ENCODE measurements around the gene GINS1.

GINS1 gene

DNA sequence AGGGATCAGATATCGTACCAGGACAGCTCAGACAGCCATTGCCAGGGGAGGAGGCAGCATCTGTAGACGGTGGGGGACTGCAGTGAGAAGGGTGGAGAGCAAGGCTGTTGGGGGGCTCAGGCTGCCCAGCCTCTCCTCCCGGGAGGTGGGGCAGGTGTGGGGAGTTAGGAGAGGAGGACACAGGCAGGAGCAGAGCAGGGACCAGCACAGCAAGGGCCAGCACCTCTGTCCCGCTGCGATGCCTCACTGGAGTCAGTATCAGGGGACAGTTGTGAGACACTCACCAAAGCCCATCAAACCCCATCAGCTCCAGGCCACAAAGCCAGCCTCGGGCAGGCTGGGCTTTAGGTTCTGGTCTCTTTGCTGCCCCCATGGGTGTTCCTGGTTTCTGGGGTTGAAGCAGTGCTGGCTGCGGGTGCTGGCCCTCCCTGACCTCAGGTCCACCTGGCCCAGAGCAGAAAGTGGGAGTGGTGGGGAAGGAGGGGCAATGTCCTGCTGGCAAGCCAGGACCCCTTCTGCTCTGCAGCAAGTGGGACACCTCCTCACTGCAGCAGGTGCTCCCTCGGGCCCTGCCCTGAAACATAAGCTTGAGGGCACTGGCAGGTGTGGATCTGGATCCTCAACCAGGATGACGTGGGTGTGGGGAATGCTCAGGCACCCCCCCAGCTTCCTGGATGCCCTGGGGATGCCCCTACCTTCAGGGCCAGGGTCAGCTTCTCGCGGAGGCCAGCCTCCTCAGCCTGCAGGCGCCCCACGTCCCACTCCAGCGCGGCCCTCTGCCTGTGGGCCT, 83.4 kb downstream of the GINS1 start:
- Histone ChIP-seq H3K4me3 (ENCODE audit: low read length) (no peak overlapping the region), H3K9ac (ENCODE audit: low read length) (no peak overlapping the region), H3K27me3 (replicated peaks; ENCODE audit: control insufficient read depth, insufficient read depth, low read length) (no peaks in the 10 kb centered on the region), H3K4me1 (ENCODE audit: control insufficient read depth, insufficient read depth, low read length) (no peaks in the 10 kb centered on the region), H3K9me3 (ENCODE audit: control insufficient read depth, low read length) (no peaks in the 10 kb centered on the region), H3K36me3 (ENCODE audit: control insufficient read depth, insufficient read depth, low read length, severe bottlenecking) (peaks cover 7% of the 10 kb centered on the region)
- no peak for DNase-seq (ENCODE audit: low read depth)

GRCh38 chr20:25491446-25492038, 84.1 kb downstream of the GINS1 start:
- H3K27me3 ChIP-seq (replicated peaks; ENCODE audit: control insufficient read depth, insufficient read depth, low read length), result no peaks in the 10 kb centered on the region
- H3K36me3 ChIP-seq (ENCODE audit: control insufficient read depth, insufficient read depth, low read length, severe bottlenecking), result peaks cover 7% of the 10 kb centered on the region
- H3K9ac ChIP-seq (ENCODE audit: low read length), result no peak overlapping the region
- H3K9me3 ChIP-seq (ENCODE audit: control insufficient read depth, low read length), result no peaks in the 10 kb centered on the region
- no peaks in the 10 kb centered on the region for H3K4me1 ChIP-seq (ENCODE audit: control insufficient read depth, insufficient read depth, low read length)
- DNase-seq (ENCODE audit: low read depth), result no peak
- no peak overlapping the region for H3K4me3 ChIP-seq (ENCODE audit: low read length)

- Histone ChIP-seq H3K36me3 (ENCODE audit: control insufficient read depth, insufficient read depth, low read length, severe bottlenecking) (peaks cover 7% of the 10 kb centered on the region), H3K9me3 (ENCODE audit: control insufficient read depth, low read length) (no peaks in the 10 kb centered on the region)
- no peak for DNase-seq (ENCODE audit: low read depth)
These were observed 85.7 kb downstream of the GINS1 start for GRCh38 chr20:25493137-25493536.

DNA sequence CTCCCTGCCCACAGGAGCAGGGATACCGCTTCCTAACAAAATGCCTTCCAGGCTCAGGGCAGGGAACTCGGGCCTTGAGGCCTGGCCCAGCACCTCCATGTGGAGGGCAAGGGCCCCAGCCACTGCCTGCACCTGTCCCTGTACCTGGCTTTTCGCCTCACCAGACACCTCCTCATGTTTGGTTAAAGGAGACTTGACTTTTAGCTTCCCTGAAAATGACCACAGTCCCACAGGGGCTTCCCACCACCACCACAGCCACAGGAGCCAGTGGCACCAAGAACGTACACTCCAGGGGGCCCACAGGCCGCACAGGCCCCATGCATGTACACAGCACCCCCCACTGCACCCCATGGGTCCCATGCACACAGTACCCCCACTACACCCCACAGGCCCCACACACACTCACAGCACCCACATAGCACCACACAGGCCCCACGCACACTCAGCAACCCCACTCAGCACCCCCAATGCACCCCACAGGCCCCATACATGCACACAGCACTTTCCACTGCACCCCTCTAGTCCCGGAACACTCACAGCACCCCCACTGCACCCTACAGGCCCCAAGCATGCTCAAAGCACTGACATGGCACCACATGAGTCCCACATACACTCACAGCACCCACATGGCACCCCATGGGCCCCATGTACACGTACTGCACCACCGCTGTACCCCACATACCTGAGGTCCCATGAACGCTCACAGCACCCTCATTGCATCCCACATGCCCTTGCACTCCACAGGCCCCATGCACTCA, 86.5 kb downstream of the GINS1 start:
- Histone ChIP-seq H3K9me3 (ENCODE audit: control insufficient read depth, low read length) (no peaks in the 10 kb centered on the region), H3K27me3 (replicated peaks; ENCODE audit: control insufficient read depth, insufficient read depth, low read length) (no peaks in the 10 kb centered on the region), H3K36me3 (ENCODE audit: control insufficient read depth, insufficient read depth, low read length, severe bottlenecking) (peaks cover 5% of the 10 kb centered on the region), H3K4me1 (ENCODE audit: control insufficient read depth, insufficient read depth, low read length) (no peaks in the 10 kb centered on the region), H3K4me3 (ENCODE audit: low read length) (no peak overlapping the region), H3K9ac (ENCODE audit: low read length) (no peak overlapping the region)
- DNase-seq (ENCODE audit: low read depth), result no peak

More at GRCh38 chr20:25493137-25493536, 85.7 kb downstream of the GINS1 start:
- H3K4me3 ChIP-seq (ENCODE audit: low read length), result no peak overlapping the region
- no peak overlapping the region for H3K9ac ChIP-seq (ENCODE audit: low read length)
- no peaks in the 10 kb centered on the region for H3K4me1 ChIP-seq (ENCODE audit: control insufficient read depth, insufficient read depth, low read length)
- H3K27me3 ChIP-seq (replicated peaks; ENCODE audit: control insufficient read depth, insufficient read depth, low read length), result no peaks in the 10 kb centered on the region

DNA sequence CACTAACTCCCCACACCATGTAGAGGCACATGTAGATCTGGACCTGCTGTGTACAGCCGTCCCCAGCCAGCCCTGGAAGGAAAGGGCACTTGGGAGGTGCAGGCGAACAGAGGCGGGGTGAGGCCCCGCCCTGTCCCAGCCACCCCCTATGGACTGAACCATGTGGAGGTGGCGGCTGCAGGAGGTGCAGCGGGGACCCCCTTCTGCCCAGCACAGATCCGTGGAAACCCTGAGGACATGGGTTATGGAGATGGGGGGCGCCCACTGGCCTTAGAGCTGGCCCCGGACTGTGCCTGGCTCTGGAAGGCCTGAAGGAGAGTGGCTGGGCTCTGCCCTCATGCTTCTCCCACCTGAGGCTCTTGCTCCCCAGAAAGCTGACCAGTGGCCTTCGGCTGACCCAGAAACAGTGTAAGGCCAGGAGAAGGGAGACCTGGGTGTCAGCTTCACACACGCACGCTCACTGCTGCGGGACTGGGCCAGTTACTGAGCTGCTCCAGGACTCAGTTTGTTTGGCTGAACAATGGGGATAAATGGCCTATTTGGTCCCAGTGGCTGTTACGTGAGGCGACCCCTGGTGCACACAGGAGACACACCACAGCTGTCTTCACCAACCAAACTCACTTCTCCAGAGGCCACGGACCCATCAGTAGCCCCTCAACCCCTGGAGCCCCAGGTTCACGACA, 87.2 kb downstream of the GINS1 start:
- DNase-seq (ENCODE audit: low read depth), result no peak
- H3K27me3 ChIP-seq (replicated peaks; ENCODE audit: control insufficient read depth, insufficient read depth, low read length), result no peaks in the 10 kb centered on the region
- H3K9ac ChIP-seq (ENCODE audit: low read length), result no peak overlapping the region
- H3K9me3 ChIP-seq (ENCODE audit: control insufficient read depth, low read length), result no peaks in the 10 kb centered on the region
- no peaks in the 10 kb centered on the region for H3K36me3 ChIP-seq (ENCODE audit: control insufficient read depth, insufficient read depth, low read length, severe bottlenecking)
- no peak overlapping the region for H3K4me3 ChIP-seq (ENCODE audit: low read length)
- no peaks in the 10 kb centered on the region for H3K4me1 ChIP-seq (ENCODE audit: control insufficient read depth, insufficient read depth, low read length)

DNA sequence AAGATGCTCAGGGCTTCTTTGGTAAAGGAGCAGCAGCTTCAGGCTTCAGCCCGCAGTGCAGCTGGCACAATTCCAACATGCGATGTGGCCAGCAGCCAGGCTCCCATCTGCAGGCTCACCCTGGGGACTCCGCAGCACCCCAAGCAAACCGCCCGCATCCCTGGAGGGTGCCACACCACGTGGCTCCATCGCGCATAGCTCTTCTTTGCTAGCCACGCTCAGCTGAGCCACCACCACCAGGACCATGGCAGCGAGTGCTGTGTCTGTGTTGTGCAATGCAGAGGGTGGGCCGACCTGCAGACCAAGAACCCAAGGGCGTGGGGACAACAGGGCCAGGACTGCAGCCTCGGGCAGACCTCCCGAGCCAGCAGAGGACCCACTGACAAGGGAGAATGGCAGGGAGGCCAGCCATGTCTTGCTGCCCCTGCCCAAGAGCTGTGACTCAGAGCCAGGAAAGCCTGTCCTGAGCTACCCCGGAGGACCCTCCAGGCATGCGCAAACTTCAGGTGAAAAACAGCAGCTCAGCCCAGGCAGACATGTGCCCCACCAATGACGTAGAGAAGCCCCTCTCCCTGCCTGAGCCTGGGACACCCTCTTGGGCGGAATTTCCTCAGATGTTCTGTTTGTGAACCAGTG, 87.8 kb downstream of the GINS1 start:
- no peaks in the 10 kb centered on the region for H3K36me3 ChIP-seq (ENCODE audit: control insufficient read depth, insufficient read depth, low read length, severe bottlenecking)

DNA sequence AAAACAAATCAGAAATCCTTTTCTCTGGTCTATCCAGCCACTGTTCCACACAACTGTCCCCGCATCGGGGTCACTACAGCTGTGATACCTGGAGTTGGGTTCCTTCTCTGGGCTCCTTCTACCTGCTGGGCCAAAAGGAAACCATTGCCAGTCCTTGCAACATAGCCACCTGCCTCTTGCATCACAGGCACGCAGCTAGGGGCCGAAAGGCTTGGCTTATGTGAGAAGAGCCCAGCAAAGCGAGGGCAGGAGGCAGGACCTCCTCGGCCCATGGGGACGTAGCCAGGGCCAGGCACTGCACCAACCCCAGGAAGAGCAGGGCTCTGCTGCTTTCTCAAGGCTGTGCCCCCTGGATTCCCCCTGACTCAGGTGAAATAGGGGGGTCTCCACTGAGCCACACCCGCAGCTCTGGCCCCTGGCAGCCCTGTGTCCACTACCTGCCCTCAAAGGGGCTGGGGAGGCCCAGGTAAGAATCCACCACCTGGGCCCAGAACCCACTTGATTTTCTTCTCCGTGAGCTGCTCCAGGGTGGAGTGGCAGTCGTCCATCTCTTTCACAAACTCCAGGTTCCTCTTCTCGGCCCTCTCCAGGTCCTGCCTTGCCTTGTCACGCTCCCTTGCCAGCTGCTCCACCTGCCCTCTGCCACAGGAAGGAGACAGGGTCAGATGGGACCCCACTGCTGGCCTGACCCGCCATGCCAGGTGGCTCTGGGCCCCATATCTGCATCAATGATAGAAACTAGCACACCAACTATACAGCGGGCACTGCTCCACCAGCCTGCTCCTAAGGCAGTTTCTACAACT, 88.9 kb downstream of the GINS1 start:
- no peak for DNase-seq (ENCODE audit: low read depth)
- H3K36me3 ChIP-seq (ENCODE audit: control insufficient read depth, insufficient read depth, low read length, severe bottlenecking), result peaks cover 4% of the 10 kb centered on the region
- H3K9ac ChIP-seq (ENCODE audit: low read length), result no peak overlapping the region

More for the DNA sequence above, 87.8 kb downstream of the GINS1 start:
- no peak for DNase-seq (ENCODE audit: low read depth)
- Histone ChIP-seq H3K27me3 (replicated peaks; ENCODE audit: control insufficient read depth, insufficient read depth, low read length) (no peaks in the 10 kb centered on the region), H3K4me1 (ENCODE audit: control insufficient read depth, insufficient read depth, low read length) (no peaks in the 10 kb centered on the region), H3K9me3 (ENCODE audit: control insufficient read depth, low read length) (no peaks in the 10 kb centered on the region), H3K9ac (ENCODE audit: low read length) (no peak overlapping the region), H3K4me3 (ENCODE audit: low read length) (no peak overlapping the region)

DNA sequence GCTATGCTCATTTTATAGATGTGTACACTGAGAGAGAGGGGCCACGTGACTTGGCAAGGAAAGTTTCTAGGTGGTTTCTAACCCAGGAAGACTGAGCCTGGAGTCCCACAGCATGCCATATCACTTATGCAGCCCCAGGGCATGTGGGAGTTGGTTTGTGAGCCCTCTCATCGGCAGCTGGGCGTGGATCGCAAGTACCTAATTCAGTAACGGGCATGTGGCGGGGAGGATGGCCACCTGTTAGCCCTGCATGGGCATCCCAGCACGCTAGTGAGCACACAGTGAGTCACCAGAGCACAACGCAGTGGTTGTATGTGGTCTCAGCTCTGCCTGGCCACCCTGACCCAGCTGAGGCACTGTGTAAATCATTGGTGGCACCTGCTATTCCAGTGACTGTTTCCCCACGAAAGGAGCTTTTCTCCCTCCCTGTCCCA, 89.5 kb downstream of the GINS1 start:
- Histone ChIP-seq H3K4me3 (ENCODE audit: low read length) (no peak overlapping the region), H3K27me3 (replicated peaks; ENCODE audit: control insufficient read depth, insufficient read depth, low read length) (no peaks in the 10 kb centered on the region), H3K9me3 (ENCODE audit: control insufficient read depth, low read length) (no peaks in the 10 kb centered on the region), H3K4me1 (ENCODE audit: control insufficient read depth, insufficient read depth, low read length) (no peaks in the 10 kb centered on the region), H3K9ac (ENCODE audit: low read length) (no peak overlapping the region), H3K36me3 (ENCODE audit: control insufficient read depth, insufficient read depth, low read length, severe bottlenecking) (peaks cover 4% of the 10 kb centered on the region)
- DNase-seq (ENCODE audit: low read depth), result no peak

More for the DNA sequence above, 88.9 kb downstream of the GINS1 start:
- no peaks in the 10 kb centered on the region for H3K27me3 ChIP-seq (replicated peaks; ENCODE audit: control insufficient read depth, insufficient read depth, low read length)
- H3K4me3 ChIP-seq (ENCODE audit: low read length), result no peak overlapping the region
- H3K9me3 ChIP-seq (ENCODE audit: control insufficient read depth, low read length), result no peaks in the 10 kb centered on the region
- no peaks in the 10 kb centered on the region for H3K4me1 ChIP-seq (ENCODE audit: control insufficient read depth, insufficient read depth, low read length)

DNA sequence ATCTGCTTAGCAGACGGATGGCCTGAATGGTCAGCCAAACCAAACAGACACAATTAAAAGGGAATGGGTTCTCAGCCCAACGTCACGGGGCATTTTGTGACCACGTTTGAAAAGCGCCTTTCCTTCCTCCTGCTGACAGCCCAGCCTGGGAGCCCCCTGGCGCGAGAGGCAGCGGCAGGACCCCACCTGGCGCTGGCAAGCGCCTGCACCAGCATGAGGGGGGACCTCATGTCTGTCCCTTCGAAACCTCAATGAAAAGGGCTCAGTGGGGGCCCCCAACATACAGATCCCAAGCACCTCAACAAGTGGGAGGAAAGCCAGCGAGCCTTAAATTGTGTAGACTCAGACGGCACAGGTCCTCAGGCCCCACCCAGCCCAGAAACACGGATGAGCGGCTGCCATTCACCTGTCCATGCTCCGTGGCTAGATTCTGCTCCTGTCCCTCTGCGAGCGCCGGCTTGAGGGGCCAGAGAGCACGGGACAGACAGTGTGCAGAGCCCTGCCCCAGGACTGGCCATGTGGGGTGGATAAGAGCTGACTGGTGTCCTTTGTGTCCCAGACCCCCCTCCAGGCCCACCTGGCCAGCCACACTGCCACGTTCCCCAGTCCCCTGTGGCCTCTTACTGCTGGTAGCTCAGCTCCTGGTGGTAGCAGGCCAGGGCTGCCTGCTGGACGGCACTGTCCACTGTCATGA, 90.3 kb downstream of the GINS1 start:
- Histone ChIP-seq H3K9me3 (ENCODE audit: control insufficient read depth, low read length) (no peaks in the 10 kb centered on the region), H3K27me3 (replicated peaks; ENCODE audit: control insufficient read depth, insufficient read depth, low read length) (no peaks in the 10 kb centered on the region), H3K4me1 (ENCODE audit: control insufficient read depth, insufficient read depth, low read length) (no peaks in the 10 kb centered on the region), H3K36me3 (ENCODE audit: control insufficient read depth, insufficient read depth, low read length, severe bottlenecking) (peaks cover 9% of the 10 kb centered on the region), H3K9ac (ENCODE audit: low read length) (no peak overlapping the region), H3K4me3 (ENCODE audit: low read length) (no peak overlapping the region)
- DNase-seq (ENCODE audit: low read depth), result no peak
